IMR-90 (cell line): ENCODE results near the gene MEF2C. TPM values are rescaled to one million over a fixed set of nuclear protein-coding genes. Genes with fewer than 3 reads are reported as not detected.

ENCODE experiments used
- ATAC-seq: fragments of 200-7000 bp; cut with Tn5 transposase; 2 replicates; pipeline ENCODE4 v1.9.1; 2020; ENCODE audit warnings: low read depth, mild to moderate bottlenecking, moderate library complexity
- BruUV-seq: library from RNA; stranded (reverse); fragments of 400-500 nt; replicated peaks from 2 replicates; lab custom pipeline; 2021; lab: Mats Ljungman, UMichigan
- CTCF ChIA-PET: fragments of 300-600 bp; formaldehyde crosslinking; extraction: SDS; loops from one replicate; lab custom pipeline; 2021; ENCODE audit warnings: antibody characterized with exemption; lab: Yijun Ruan, JAX
- POLR2A ChIA-PET: fragments of 300-600 bp; sonication (Branson Sonifier 250); formaldehyde crosslinking; loops from one replicate; lab custom pipeline; 2022; ENCODE audit warnings: antibody characterized with exemption; ENCODE audit not compliant: unreplicated experiment; lab: Charles Lee
- DNase-seq: peaks from one replicate; pipeline ENCODE4 v3.0.0; 2013
- H2AFZ ChIP-seq: replicated peaks from 2 replicates; pipeline ENCODE3; 2013; ENCODE audit warnings: low read length, mild to moderate bottlenecking; ENCODE audit not compliant: poor library complexity
- H2AK5ac ChIP-seq: 2 replicates; pipeline ENCODE4 v1.6.1; 2013; ENCODE audit warnings: low read depth, low read length, inconsistent platforms
- H2AK9ac ChIP-seq: replicated peaks from 2 replicates; pipeline ENCODE3; 2013; ENCODE audit warnings: mild to moderate bottlenecking, low read depth, low read length, moderate library complexity; ENCODE audit not compliant: poor library complexity
- H2BK120ac ChIP-seq: 2 replicates; pipeline ENCODE4 v1.6.1; 2013; ENCODE audit warnings: low read depth, low read length, inconsistent platforms
- H2BK15ac ChIP-seq: 3 replicates; pipeline ENCODE4 v1.6.1; 2013; ENCODE audit warnings: low read depth, low read length, inconsistent platforms
- H2BK20ac ChIP-seq: 2 replicates; pipeline ENCODE4 v1.6.1; 2013; ENCODE audit warnings: low read depth, mild to moderate bottlenecking, inconsistent platforms, low read length, moderate library complexity
- H2BK5ac ChIP-seq: 2 replicates; pipeline ENCODE4 v1.6.1; 2013; ENCODE audit warnings: mild to moderate bottlenecking, low read depth, low read length, inconsistent platforms; ENCODE audit not compliant: poor library complexity, severe bottlenecking
- H3K14ac ChIP-seq: replicated peaks from 2 replicates; pipeline ENCODE4 v1.6.1; 2013; ENCODE audit warnings: low read depth, low read length, inconsistent platforms
- H3K18ac ChIP-seq: 2 replicates; pipeline ENCODE4 v1.6.1; 2013; ENCODE audit warnings: low read depth, low read length, control low read depth
- H3K23ac ChIP-seq: 2 replicates; pipeline ENCODE4 v1.6.1; 2013; ENCODE audit warnings: low read depth, low read length, inconsistent platforms
- H3K27ac ChIP-seq: 2 replicates; pipeline ENCODE4 v1.5.1; 2013; ENCODE audit warnings: mild to moderate bottlenecking, control low read depth, low read length; ENCODE audit not compliant: insufficient read depth
- H3K27me3 ChIP-seq: 2 replicates; pipeline ENCODE4 v1.6.1; 2013; ENCODE audit warnings: low read length; ENCODE audit not compliant: control insufficient read depth, insufficient read depth
- H3K36me3 ChIP-seq: 2 replicates; pipeline ENCODE4 v1.6.1; 2013; ENCODE audit warnings: low read length, mixed read lengths; ENCODE audit not compliant: control insufficient read depth, insufficient read depth
- H3K4ac ChIP-seq: 2 replicates; pipeline ENCODE4 v1.6.1; 2013; ENCODE audit warnings: low read depth, low read length, inconsistent platforms
- H3K4me1 ChIP-seq: 2 replicates; pipeline ENCODE4 v1.6.1; 2013; ENCODE audit warnings: low read length, mixed read lengths; ENCODE audit not compliant: control insufficient read depth, insufficient read depth
- H3K4me2 ChIP-seq: 2 replicates; pipeline ENCODE4 v1.6.1; 2013; ENCODE audit warnings: low read depth, mild to moderate bottlenecking, control low read depth, low read length, moderate library complexity
- H3K4me3 ChIP-seq: 2 replicates; pipeline ENCODE4 v1.5.1; 2013; ENCODE audit warnings: low read depth, mild to moderate bottlenecking, control low read depth, low read length, moderate library complexity; ENCODE audit not compliant: insufficient read depth
- H3K56ac ChIP-seq: 2 replicates; pipeline ENCODE4 v1.6.1; 2013; ENCODE audit warnings: low read length, inconsistent platforms; ENCODE audit not compliant: insufficient read depth; ENCODE audit errors: extremely low read depth
- H3K79me1 ChIP-seq, 2 experiments: 2 replicates each; pipeline ENCODE4 v1.6.1; 2013; ENCODE audit warnings: low read length in 2 of 2, inconsistent platforms in 1 of 2, low read depth in 1 of 2
- H3K9ac ChIP-seq: 2 replicates; pipeline ENCODE4 v1.6.1; 2013; ENCODE audit warnings: low read depth, low read length, control low read depth
- H3K9me1 ChIP-seq: 2 replicates; pipeline ENCODE4 v1.6.1; 2013; ENCODE audit warnings: low read length, inconsistent platforms; ENCODE audit not compliant: insufficient read depth
- H3K9me3 ChIP-seq: 2 replicates; pipeline ENCODE4 v1.6.1; 2013; ENCODE audit warnings: low read length; ENCODE audit not compliant: control insufficient read depth, insufficient read depth
- H4K20me1 ChIP-seq: 2 replicates; pipeline ENCODE4 v1.6.1; 2013; ENCODE audit warnings: low read length, inconsistent platforms; ENCODE audit not compliant: insufficient read depth
- H4K5ac ChIP-seq: 2 replicates; pipeline ENCODE4 v1.6.1; 2013; ENCODE audit warnings: mild to moderate bottlenecking, low read depth, low read length, control low read depth
- H4K8ac ChIP-seq, 2 experiments: 2 replicates each; pipeline ENCODE4 v1.6.1; 2013; ENCODE audit warnings: low read depth in 2 of 2, low read length in 2 of 2, control low read depth in 1 of 2, inconsistent platforms in 1 of 2
- H4K91ac ChIP-seq: 2 replicates; pipeline ENCODE4 v1.6.1; 2013; ENCODE audit warnings: low read depth, low read length, inconsistent platforms; ENCODE audit not compliant: insufficient read depth
- WGBS, 2 experiments: methylation state at CpG; one replicate each; pipeline versions ENCODE4 v1.1.5 to v1.1.7; 2013; ENCODE audit warnings: missing lambda C conversion rate in 2 of 2; ENCODE audit not compliant: insufficient read length in 1 of 2; ENCODE audit errors: extremely low coverage in 2 of 2; 5-methylcytosine and 5-hydroxymethylcytosine counted together
- dilution Hi-C: fragments of 300-500 bp; cut with HindIII; formaldehyde crosslinking; loops from one replicate; pipeline ENCODE4 v1.14.3; 2018; ENCODE audit warnings: low sequenced_read_pairs; ENCODE audit not compliant: unreplicated experiment
- in situ Hi-C: fragments of 300-500 bp; cut with MboI; formaldehyde crosslinking; loops from 3 replicates; pipeline ENCODE4 v1.14.3; 2019; ENCODE audit warnings: low sequenced_read_pairs, inconsistent platforms, mixed read lengths
- intact Hi-C: fragments of 100-400 bp; cut with micrococcal nuclease; formaldehyde crosslinking; loops from 2 replicates; pipeline ENCODE4 v1.10.0; 2022
- polyA plus RNA-seq, 3 experiments: library from polyadenylated mRNA; depleted of rRNA; stranded (reverse); fragments of >200 nt; gene quantifications; 2 replicates each; pipeline ENCODE4 v1.2.3, GENCODE V29; 2012; ENCODE audit warnings: low replicate concordance in 1 of 3
- total RNA-seq: library from RNA; depleted of rRNA; stranded (reverse); fragments of >200 nt; gene quantifications from 2 replicates; pipeline ENCODE4 v1.2.3, GENCODE V29; 2012
- TF ChIP-seq, protein P1 (sequence below): fragments of 150-350 bp; IDR thresholded peaks from 2 replicates; pipeline ENCODE4 v1.6.1; 2016; ENCODE audit warnings: low read depth, mild to moderate bottlenecking, low read length, moderate library complexity, borderline replicate concordance

The MEF2C gene
- total and polyA plus RNA-seq, 2 of the 4 experiments (the other 2 are of a cell fraction), result 1.5 to 6.8 TPM

DNA sequence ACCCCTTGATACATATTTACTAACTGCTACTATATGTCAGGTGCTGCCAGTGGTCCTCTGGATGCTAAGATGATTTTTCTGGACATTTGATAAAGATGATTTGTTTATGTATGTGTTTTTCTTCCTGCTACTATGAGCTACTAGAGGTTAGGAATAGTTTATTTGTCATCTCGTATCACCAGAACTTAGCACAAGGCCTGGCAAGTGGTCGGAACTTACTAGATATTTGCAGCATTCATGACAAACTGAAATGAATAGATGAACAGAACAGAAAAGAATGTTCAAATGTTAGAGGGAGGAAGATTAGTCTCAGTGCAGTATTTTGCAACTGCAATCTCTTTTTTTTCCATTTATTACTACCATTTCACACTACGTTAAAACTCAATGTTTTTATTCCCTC is 114.6 kb downstream of the MEF2C start:
- POLR2A ChIA-PET, result no interaction called here
- Histone ChIP-seq H3K9me1 (no peaks in the 10 kb centered on the region), H4K20me1 (no peaks in the 10 kb centered on the region), H3K23ac (no peak overlapping the region), H2BK20ac (no peak overlapping the region), H3K4me2 (no peak overlapping the region), H2BK5ac (no peak overlapping the region), H2AK5ac (no peak overlapping the region), H3K9me3 (no peaks in the 10 kb centered on the region), H3K27me3 (no peaks in the 10 kb centered on the region), H3K56ac (no peak overlapping the region), H4K5ac (no peak overlapping the region), H2BK120ac (no peak overlapping the region), H2AK9ac (no peak overlapping the region), H4K91ac (no peak overlapping the region), H3K4me1 (no peaks in the 10 kb centered on the region), H3K18ac (no peak overlapping the region), H3K4me3 (no peak overlapping the region), H3K4ac (no peak overlapping the region), H3K9ac (no peak overlapping the region), H2AFZ (no peak overlapping the region), H3K14ac (no peak overlapping the region), H2BK15ac (no peak overlapping the region), H3K79me1 (no peaks in the 10 kb centered on the region), H4K8ac (no peak overlapping the region), H3K36me3 (no peaks in the 10 kb centered on the region), H3K27ac (no peak overlapping the region)
- DNase-seq (no peak), ATAC-seq (no peak)
- CTCF ChIA-PET, result no interaction called here
- TF ChIP-seq, protein P1, sequence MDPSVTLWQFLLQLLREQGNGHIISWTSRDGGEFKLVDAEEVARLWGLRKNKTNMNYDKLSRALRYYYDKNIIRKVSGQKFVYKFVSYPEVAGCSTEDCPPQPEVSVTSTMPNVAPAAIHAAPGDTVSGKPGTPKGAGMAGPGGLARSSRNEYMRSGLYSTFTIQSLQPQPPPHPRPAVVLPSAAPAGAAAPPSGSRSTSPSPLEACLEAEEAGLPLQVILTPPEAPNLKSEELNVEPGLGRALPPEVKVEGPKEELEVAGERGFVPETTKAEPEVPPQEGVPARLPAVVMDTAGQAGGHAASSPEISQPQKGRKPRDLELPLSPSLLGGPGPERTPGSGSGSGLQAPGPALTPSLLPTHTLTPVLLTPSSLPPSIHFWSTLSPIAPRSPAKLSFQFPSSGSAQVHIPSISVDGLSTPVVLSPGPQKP, result no peak
- no TSS peak for BruUV-seq
- WGBS, 2 experiments, result 100% methylated on average over 1 of the region's 3 CpGs; no CpG with 5 or more reads in 1 of the 2 experiments
- dilution Hi-C loops, result no loop called here
- in situ Hi-C loops, result no loop called here
- intact Hi-C loops, result no loop called here
